SK-N-SH treated with all-trans-retinoic acid at 6 μM for 48 hours (cell line): ENCODE results near the gene PTPRG.

Experiments used
- ATAC-seq: fragments of 200-7000 bp; cut with Tn5 transposase; 3 replicates; pipeline ENCODE4 v1.9.1; 2020; ENCODE audit warnings: mild to moderate bottlenecking, moderate library complexity
- BACH2 ChIP-seq: fragments of 250-450 bp; sonication (Bioruptor Pico); IDR thresholded peaks from 2 replicates; pipeline ENCODE4 v1.9.0; 2021; ENCODE audit warnings: mild to moderate bottlenecking, borderline replicate concordance
- CREB5 ChIP-seq: fragments of 250-450 bp; sonication (Bioruptor Pico); IDR thresholded peaks from 2 replicates; pipeline ENCODE4 v1.5.1; 2020; ENCODE audit warnings: low read depth, mild to moderate bottlenecking, moderate library complexity
- CSDC2 ChIP-seq: fragments of 250-450 bp; sonication (Bioruptor Pico); IDR thresholded peaks from 2 replicates; pipeline ENCODE4 v1.5.0; 2020; ENCODE audit warnings: mild to moderate bottlenecking, moderate library complexity
- CSRNP3 ChIP-seq: fragments of 250-450 bp; sonication (Bioruptor Pico); IDR thresholded peaks from 2 replicates; pipeline ENCODE4 v1.5.1; 2021; ENCODE audit warnings: mild to moderate bottlenecking, moderate library complexity
- ESRRG ChIP-seq: fragments of 250-450 bp; sonication (Bioruptor Pico); IDR thresholded peaks from 2 replicates; pipeline ENCODE4 v1.6.1; 2021; ENCODE audit warnings: mild to moderate bottlenecking
- GLIS3 ChIP-seq: fragments of 250-450 bp; sonication (Bioruptor Pico); IDR thresholded peaks from 2 replicates; pipeline ENCODE4 v1.5.0; 2020; ENCODE audit warnings: mild to moderate bottlenecking, moderate library complexity
- ISL1 ChIP-seq: fragments of 250-450 bp; sonication (Bioruptor Pico); IDR thresholded peaks from 2 replicates; pipeline ENCODE4 v2.1.2; 2022; ENCODE audit warnings: mild to moderate bottlenecking, moderate library complexity
- OSR1 ChIP-seq: fragments of 250-450 bp; sonication (Bioruptor Pico); IDR thresholded peaks from 2 replicates; pipeline ENCODE4 v1.8.0; 2022; ENCODE audit warnings: moderate library complexity, mild to moderate bottlenecking, inconsistent platforms
- PATZ1 ChIP-seq: fragments of 250-450 bp; sonication (Bioruptor Pico); IDR thresholded peaks from 2 replicates; pipeline ENCODE4 v1.8.0; 2020; ENCODE audit warnings: mild to moderate bottlenecking, moderate library complexity, borderline replicate concordance
- POU6F1 ChIP-seq: fragments of 250-450 bp; sonication (Bioruptor Pico); IDR thresholded peaks from 2 replicates; pipeline ENCODE4 v1.8.0; 2021; ENCODE audit warnings: low read depth, mild to moderate bottlenecking, moderate library complexity, borderline replicate concordance
- PPARA ChIP-seq: fragments of 250-450 bp; sonication (Bioruptor Pico); IDR thresholded peaks from 2 replicates; pipeline ENCODE4 v1.5.0; 2020; ENCODE audit warnings: mild to moderate bottlenecking, borderline replicate concordance
- RARB ChIP-seq: fragments of 250-450 bp; sonication (Bioruptor Pico); IDR thresholded peaks from 2 replicates; pipeline ENCODE4 v1.8.0; 2021; ENCODE audit warnings: mild to moderate bottlenecking, moderate library complexity
- SNAI2 ChIP-seq: fragments of 250-450 bp; sonication (Bioruptor Pico); IDR thresholded peaks from 2 replicates; pipeline ENCODE4 v1.5.0; 2020; ENCODE audit warnings: mild to moderate bottlenecking, moderate library complexity
- TCF4 ChIP-seq: fragments of 250-450 bp; sonication (Bioruptor Pico); IDR thresholded peaks from 2 replicates; pipeline ENCODE4 v1.8.0; 2021; ENCODE audit warnings: mild to moderate bottlenecking, moderate library complexity, borderline replicate concordance
- TOX ChIP-seq: fragments of 250-450 bp; sonication (Bioruptor Pico); IDR thresholded peaks from 2 replicates; pipeline ENCODE4 v1.8.0; 2021; ENCODE audit warnings: mild to moderate bottlenecking, moderate library complexity, borderline replicate concordance
- TSHZ2 ChIP-seq: fragments of 250-450 bp; sonication (Bioruptor Pico); IDR thresholded peaks from 2 replicates; pipeline ENCODE4 v1.5.0; 2020; ENCODE audit warnings: mild to moderate bottlenecking, moderate library complexity
- ZC3H10 ChIP-seq: fragments of 250-450 bp; sonication (Bioruptor Pico); IDR thresholded peaks from 2 replicates; pipeline ENCODE4 v1.5.1; 2021; ENCODE audit warnings: mild to moderate bottlenecking, moderate library complexity
- ZFP3 ChIP-seq: fragments of 250-450 bp; sonication (Bioruptor Pico); IDR thresholded peaks from 2 replicates; pipeline ENCODE4 v1.5.0; 2020; ENCODE audit warnings: mild to moderate bottlenecking, moderate library complexity
- ZFP30 ChIP-seq: fragments of 450-650 bp; formaldehyde crosslinking; IDR thresholded peaks from 2 replicates; pipeline ENCODE4 v1.5.0; 2022; ENCODE audit warnings: mild to moderate bottlenecking, moderate library complexity
- ZNF565 ChIP-seq: fragments of 450-650 bp; formaldehyde crosslinking; conservative IDR thresholded peaks from 2 replicates; pipeline ENCODE4 v1.5.0; 2020; ENCODE audit warnings: low read depth, mild to moderate bottlenecking, moderate library complexity
- ZNF70 ChIP-seq: fragments of 450-650 bp; formaldehyde crosslinking; IDR thresholded peaks from 2 replicates; pipeline ENCODE4 v1.5.0; 2020; ENCODE audit warnings: mild to moderate bottlenecking, moderate library complexity
- ZNF8 ChIP-seq: fragments of 450-650 bp; formaldehyde crosslinking; IDR thresholded peaks from 2 replicates; pipeline ENCODE4 v1.5.0; 2020; ENCODE audit warnings: mild to moderate bottlenecking, moderate library complexity

PTPRG gene

GRCh38 chr3:62183969-62184368, 622.6 kb downstream of the PTPRG start:
- ATAC-seq = no peak
- no peak for TF ChIP-seq OSR1 (CRISPR knock-in tag)
- TF ChIP-seq BACH2 (CRISPR knock-in tag) = no peak
- TF ChIP-seq POU6F1 (CRISPR knock-in tag) = no peak
- no peak for TF ChIP-seq ISL1 (CRISPR knock-in tag)
- TF ChIP-seq TOX (CRISPR knock-in tag) = no peak
- no peak for TF ChIP-seq ESRRG (CRISPR knock-in tag)
- no peak for TF ChIP-seq SNAI2
- no peak for TF ChIP-seq RARB (CRISPR knock-in tag)
- no peak for TF ChIP-seq CREB5 (CRISPR knock-in tag)
- no peak for TF ChIP-seq ZC3H10 (CRISPR knock-in tag)
- no peak for TF ChIP-seq ZNF8 (CRISPR knock-in tag)
- no peak for TF ChIP-seq TCF4 (CRISPR knock-in tag)
- TF ChIP-seq ZNF565 (CRISPR knock-in tag) = no peak
- TF ChIP-seq PATZ1 = no peak
- TF ChIP-seq ZFP3 = no peak

GRCh38 chr3:62184559-62184958, 623.2 kb downstream of the PTPRG start:
- no peak for ATAC-seq
- TF ChIP-seq SNAI2 (no peak), CSDC2 (CRISPR knock-in tag) (no peak), ZNF70 (CRISPR knock-in tag) (no peak), ZFP30 (no peak), CSRNP3 (CRISPR knock-in tag) (no peak), ESRRG (CRISPR knock-in tag) (no peak), ZNF565 (CRISPR knock-in tag) (no peak), ZC3H10 (CRISPR knock-in tag) (no peak), ISL1 (CRISPR knock-in tag) (no peak)

- TF ChIP-seq PPARA (CRISPR knock-in tag) = no peak
- no peak for TF ChIP-seq TSHZ2 (CRISPR knock-in tag)
- no peak for TF ChIP-seq GLIS3 (CRISPR knock-in tag)
- peak; percentile 15; the same call in 1 of the 3 replicates for ATAC-seq
These were observed 625.7 kb downstream of the PTPRG start for GRCh38 chr3:62187022-62187431.
